Breast epithelium (tissue), 4 donors: ENCODE measurements around the gene MTHFD2L. TPM values are rescaled to one million over a fixed set of nuclear protein-coding genes. Genes with fewer than 3 reads are reported as not detected.

Experiments used
- DNase-seq, 2 donors: peaks; one replicate each; pipeline ENCODE4 v3.0.0-alpha.2; 2019; ENCODE audit warnings: low spot score in 2 of 2
- H3K27ac ChIP-seq, 2 donors: fragments of 200-600 bp; sonication (generic) in 1 of 2; one replicate each; pipeline ENCODE4 v1.5.1; 2016 to 2019; ENCODE audit warnings: mild to moderate bottlenecking in 1 of 2
- H3K27me3 ChIP-seq, 2 donors: fragments of 200-600 bp; sonication (generic) in 1 of 2; one replicate each; pipeline versions ENCODE4 v1.5.1 to v1.6.0; 2017 to 2019; ENCODE audit warnings: control low read depth in 1 of 2, mild to moderate bottlenecking in 1 of 2
- H3K36me3 ChIP-seq: fragments of 200-600 bp; one replicate; pipeline ENCODE4 v1.5.1; 2019
- H3K4me1 ChIP-seq, 2 donors: fragments of 200-600 bp; sonication (generic); one replicate each; pipeline ENCODE4 v1.5.1; 2016 to 2019; ENCODE audit warnings: control low read depth in 1 of 2
- H3K4me3 ChIP-seq, 3 donors: fragments of 200-600 bp; sonication (generic); 1 replicate in 2 of 3; 2 replicates in 1 of 3; pipeline ENCODE4 v1.5.1; 2016 to 2019; ENCODE audit warnings: mild to moderate bottlenecking in 3 of 3, moderate library complexity in 2 of 3
- H3K9me3 ChIP-seq, 2 donors: fragments of 200-600 bp; sonication (generic) in 1 of 2; one replicate each; pipeline ENCODE4 v1.5.1; 2016 to 2019; ENCODE audit warnings: control low read depth in 1 of 2
- POLR2A ChIP-seq: fragments of 450-650 bp; IDR thresholded peaks from one replicate; pipeline ENCODE4 v1.6.1; 2016; ENCODE audit warnings: antibody characterized with exemption, mild to moderate bottlenecking, moderate library complexity
- POLR2AphosphoS5 ChIP-seq, 3 donors: sonication (generic); formaldehyde crosslinking; IDR thresholded peaks; one replicate each; pipeline ENCODE4 v1.6.1; 2017; ENCODE audit warnings: antibody characterized with exemption in 3 of 3
- intact Hi-C: fragments of 100-400 bp; cut with DNase I; formaldehyde crosslinking; loops from one replicate; pipeline ENCODE4 v1.15.1; 2023; ENCODE audit warnings: low total_unique reads
- total RNA-seq, 3 donors: library from RNA; depleted of rRNA; stranded (reverse); fragments of >200 nt; gene quantifications; one replicate each; pipeline ENCODE4 v1.1.0, GENCODE V29; 2016
- TF ChIP-seq, protein P1 (sequence below), 3 donors: fragments of 450-650 bp; IDR thresholded peaks; one replicate each; pipeline ENCODE4 v1.5.1; 2016 to 2017; ENCODE audit warnings: antibody characterized with exemption in 3 of 3, mild to moderate bottlenecking in 3 of 3, moderate library complexity in 3 of 3

The MTHFD2L gene
- total RNA-seq, 3 donors from 2014 or later = 20.5 to 48.1 (median 29.2) TPM

DNA sequence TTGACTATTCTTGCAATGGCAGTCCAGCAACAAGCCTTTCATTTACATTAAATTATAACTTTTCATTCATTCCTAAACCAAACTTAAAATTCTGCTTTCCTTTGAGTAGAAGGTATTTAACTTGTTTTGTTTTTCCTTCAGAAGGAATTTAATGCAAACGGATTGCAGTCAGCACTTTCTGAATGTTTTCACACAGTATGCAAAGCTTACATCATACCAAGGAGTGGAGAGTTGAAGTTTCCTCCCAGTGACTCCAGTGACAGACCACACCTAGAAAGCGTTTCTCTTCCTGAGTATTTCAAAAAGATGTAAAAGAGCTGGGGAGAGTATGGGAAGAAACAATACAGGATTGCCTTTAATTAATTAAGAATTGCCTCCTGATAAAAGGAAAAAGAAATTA, 158.5 kb downstream of the MTHFD2L start:
- Histone ChIP-seq H3K27me3 (no peaks in the 10 kb centered on the region), H3K36me3 (no peaks in the 10 kb centered on the region), H3K27ac (no peak overlapping the region), H3K4me1 (no peaks in the 10 kb centered on the region), H3K4me3 (no peak overlapping the region), H3K9me3 (no peaks in the 10 kb centered on the region)
- no peak for DNase-seq
- TF ChIP-seq, protein P1, sequence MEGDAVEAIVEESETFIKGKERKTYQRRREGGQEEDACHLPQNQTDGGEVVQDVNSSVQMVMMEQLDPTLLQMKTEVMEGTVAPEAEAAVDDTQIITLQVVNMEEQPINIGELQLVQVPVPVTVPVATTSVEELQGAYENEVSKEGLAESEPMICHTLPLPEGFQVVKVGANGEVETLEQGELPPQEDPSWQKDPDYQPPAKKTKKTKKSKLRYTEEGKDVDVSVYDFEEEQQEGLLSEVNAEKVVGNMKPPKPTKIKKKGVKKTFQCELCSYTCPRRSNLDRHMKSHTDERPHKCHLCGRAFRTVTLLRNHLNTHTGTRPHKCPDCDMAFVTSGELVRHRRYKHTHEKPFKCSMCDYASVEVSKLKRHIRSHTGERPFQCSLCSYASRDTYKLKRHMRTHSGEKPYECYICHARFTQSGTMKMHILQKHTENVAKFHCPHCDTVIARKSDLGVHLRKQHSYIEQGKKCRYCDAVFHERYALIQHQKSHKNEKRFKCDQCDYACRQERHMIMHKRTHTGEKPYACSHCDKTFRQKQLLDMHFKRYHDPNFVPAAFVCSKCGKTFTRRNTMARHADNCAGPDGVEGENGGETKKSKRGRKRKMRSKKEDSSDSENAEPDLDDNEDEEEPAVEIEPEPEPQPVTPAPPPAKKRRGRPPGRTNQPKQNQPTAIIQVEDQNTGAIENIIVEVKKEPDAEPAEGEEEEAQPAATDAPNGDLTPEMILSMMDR (IDR thresholded peaks at IDR 0.05) = no peak
- no peak for TF ChIP-seq POLR2AphosphoS5 (IDR thresholded peaks at IDR 0.05)
- no peak for TF ChIP-seq POLR2A
- intact Hi-C loops = no loop called here

DNA sequence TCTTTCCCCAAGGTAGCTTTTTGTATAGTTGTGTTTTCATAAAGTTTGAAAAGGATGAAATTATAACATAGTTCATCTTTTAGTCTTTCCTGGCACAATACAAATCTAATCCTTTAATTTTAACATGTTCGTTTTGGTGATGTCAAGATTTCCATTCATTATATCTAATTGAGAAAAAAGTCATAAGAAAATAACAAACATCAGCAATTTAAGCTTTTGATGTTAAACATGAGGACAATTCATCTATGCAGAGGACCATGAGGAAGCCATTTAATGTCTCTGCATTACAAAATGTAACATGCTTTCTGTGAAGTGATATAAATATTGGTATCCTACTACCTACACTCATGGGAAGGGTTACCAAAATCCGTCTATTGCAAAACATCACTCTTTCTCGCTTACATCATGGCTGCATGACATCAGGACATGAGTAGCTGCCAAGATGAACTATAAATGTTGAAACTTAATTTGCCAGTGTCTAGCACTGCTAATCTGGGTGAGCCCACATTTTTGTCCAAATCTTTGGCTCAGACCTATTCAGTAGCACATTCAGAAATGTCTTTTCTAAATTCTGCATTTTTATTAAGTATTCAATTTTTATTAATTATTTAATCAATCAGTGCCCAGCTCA, 159.8 kb downstream of the MTHFD2L start:
- H3K4me1 ChIP-seq = no peaks in the 10 kb centered on the region
- no peak overlapping the region for H3K4me3 ChIP-seq
- H3K27ac ChIP-seq = no peak overlapping the region
- no peak for DNase-seq
- intact Hi-C loops = no loop called here
- H3K27me3 ChIP-seq = no peaks in the 10 kb centered on the region
- no peaks in the 10 kb centered on the region for H3K36me3 ChIP-seq
- TF ChIP-seq POLR2AphosphoS5 (IDR thresholded peaks at IDR 0.05) = no peak
- TF ChIP-seq POLR2A = no peak
- TF ChIP-seq, protein P1 (IDR thresholded peaks at IDR 0.05) = no peak
- H3K9me3 ChIP-seq = no peaks in the 10 kb centered on the region

- Histone ChIP-seq H3K27me3 (no peaks in the 10 kb centered on the region), H3K4me3 (no peak overlapping the region), H3K36me3 (no peaks in the 10 kb centered on the region), H3K27ac (no peak overlapping the region), H3K9me3 (no peaks in the 10 kb centered on the region), H3K4me1 (no peaks in the 10 kb centered on the region)
- DNase-seq = no peak
- TF ChIP-seq, protein P1 (IDR thresholded peaks at IDR 0.05) = no peak
- no peak for TF ChIP-seq POLR2A
- TF ChIP-seq POLR2AphosphoS5 (IDR thresholded peaks at IDR 0.05) = no peak
- intact Hi-C loops = no loop called here
Observed at GRCh38 chr4:74318276-74318675, 160.4 kb downstream of the MTHFD2L start.

- H3K9me3 ChIP-seq = no peaks in the 10 kb centered on the region
- H3K36me3 ChIP-seq = no peaks in the 10 kb centered on the region
- H3K27ac ChIP-seq = no peak overlapping the region
- H3K27me3 ChIP-seq = no peaks in the 10 kb centered on the region
- no peak for DNase-seq
- TF ChIP-seq POLR2A = no peak
- TF ChIP-seq POLR2AphosphoS5 (IDR thresholded peaks at IDR 0.05) = no peak
- TF ChIP-seq, protein P1 (IDR thresholded peaks at IDR 0.05) = no peak
- H3K4me3 ChIP-seq = no peak overlapping the region
- no peaks in the 10 kb centered on the region for H3K4me1 ChIP-seq
- intact Hi-C loops = no loop called here
Observed at GRCh38 chr4:74319470-74319869, 161.6 kb downstream of the MTHFD2L start.

- peak in 1 of 2 donors; percentile 55 for DNase-seq
- H3K27me3 ChIP-seq = no peaks in the 10 kb centered on the region
- intact Hi-C loops = no loop called here
- no peaks in the 10 kb centered on the region for H3K36me3 ChIP-seq
- H3K4me1 ChIP-seq = no peaks in the 10 kb centered on the region
- H3K27ac ChIP-seq = no peak overlapping the region
- TF ChIP-seq POLR2AphosphoS5 (IDR thresholded peaks at IDR 0.05) = no peak
- TF ChIP-seq, protein P1 (IDR thresholded peaks at IDR 0.05) = peak in 2 of 3 donors; percentile 41 to 63
- no peaks in the 10 kb centered on the region for H3K9me3 ChIP-seq
- no peak overlapping the region for H3K4me3 ChIP-seq
Observed at GRCh38 chr4:74320559-74321118, 162.7 kb downstream of the MTHFD2L start.
